KMS-11 (cell line): ENCODE data around the gene LARGE1.

Experiments
- H2AFZ ChIP-seq: fragments of 200-600 bp; sonication (generic); 2 replicates; pipeline ENCODE4 v1.6.1; 2016; ENCODE audit warnings: antibody characterized with exemption, mixed run types, low read depth
- H3K27ac ChIP-seq: fragments of 200-600 bp; sonication (generic); 2 replicates; pipeline ENCODE4 v1.6.1; 2016; ENCODE audit warnings: mild to moderate bottlenecking, mixed run types
- H3K27me3 ChIP-seq: fragments of 200-600 bp; sonication (generic); 2 replicates; pipeline ENCODE4 v1.6.1; 2017; ENCODE audit warnings: mild to moderate bottlenecking, low read depth, mixed run types, moderate library complexity; ENCODE audit not compliant: insufficient read depth
- H3K36me3 ChIP-seq: fragments of 200-600 bp; sonication (generic); 2 replicates; pipeline ENCODE4 v1.6.1; 2017; ENCODE audit warnings: mild to moderate bottlenecking, mixed run types; ENCODE audit not compliant: insufficient read depth
- H3K4me1 ChIP-seq: fragments of 200-600 bp; sonication (generic); 2 replicates; pipeline ENCODE4 v1.6.1; 2016; ENCODE audit warnings: mild to moderate bottlenecking, low read depth, mixed run types; ENCODE audit not compliant: poor library complexity, severe bottlenecking
- H3K4me2 ChIP-seq: fragments of 200-600 bp; sonication (generic); 2 replicates; pipeline ENCODE4 v1.7.0; 2016; ENCODE audit warnings: mild to moderate bottlenecking, mixed run types
- H3K4me3 ChIP-seq: fragments of 200-600 bp; sonication (generic); IDR thresholded peaks from 2 replicates; pipeline ENCODE4 v1.6.1; 2017; ENCODE audit warnings: low read depth, low read length, mixed read lengths; ENCODE audit not compliant: insufficient read depth
- H3K79me2 ChIP-seq: fragments of 200-600 bp; sonication (generic); 2 replicates; pipeline ENCODE4 v1.6.1; 2016; ENCODE audit warnings: low read depth, mixed run types; ENCODE audit not compliant: insufficient read depth
- H3K9ac ChIP-seq: fragments of 200-600 bp; sonication (generic); 2 replicates; pipeline ENCODE4 v1.6.1; 2016; ENCODE audit warnings: mild to moderate bottlenecking, mixed run types
- H4K20me1 ChIP-seq: fragments of 200-600 bp; sonication (generic); 2 replicates; pipeline ENCODE4 v1.6.1; 2016; ENCODE audit warnings: mild to moderate bottlenecking, mixed run types; ENCODE audit not compliant: insufficient read depth
- CTCF ChIP-seq: fragments of 200-600 bp; sonication (generic); conservative IDR thresholded peaks from 2 replicates; pipeline ENCODE4 v1.6.1; 2017; ENCODE audit warnings: low read depth, mild to moderate bottlenecking, antibody characterized with exemption, low read length, moderate library complexity, mixed read lengths

The LARGE1 gene

GRCh38 chr22:33504941-33505625 is 415.2 kb downstream of the LARGE1 start:
- no peak for TF ChIP-seq CTCF

GRCh38 chr22:33496112-33496511 is 424.2 kb downstream of the LARGE1 start:
- H4K20me1 ChIP-seq = no peaks in the 10 kb centered on the region
- no peak for TF ChIP-seq CTCF
- H3K27ac ChIP-seq = no peak overlapping the region
- H3K36me3 ChIP-seq = no peaks in the 10 kb centered on the region
- no peaks in the 10 kb centered on the region for H3K79me2 ChIP-seq
- no peak overlapping the region for H3K4me2 ChIP-seq
- H3K4me3 ChIP-seq = no peak overlapping the region
- H3K9ac ChIP-seq = no peak overlapping the region
- no peaks in the 10 kb centered on the region for H3K27me3 ChIP-seq
- H3K4me1 ChIP-seq = no peaks in the 10 kb centered on the region
- no peak overlapping the region for H2AFZ ChIP-seq

More at GRCh38 chr22:33504941-33505625, 415.2 kb downstream of the LARGE1 start:
- H2AFZ ChIP-seq = no peak overlapping the region
- H3K27me3 ChIP-seq = no peaks in the 10 kb centered on the region
- no peak overlapping the region for H3K27ac ChIP-seq
- no peak overlapping the region for H3K4me2 ChIP-seq
- H3K4me1 ChIP-seq = no peaks in the 10 kb centered on the region
- H3K4me3 ChIP-seq = no peak overlapping the region
- no peaks in the 10 kb centered on the region for H3K79me2 ChIP-seq
- no peaks in the 10 kb centered on the region for H4K20me1 ChIP-seq
- H3K9ac ChIP-seq = no peak overlapping the region
- no peaks in the 10 kb centered on the region for H3K36me3 ChIP-seq

DNA sequence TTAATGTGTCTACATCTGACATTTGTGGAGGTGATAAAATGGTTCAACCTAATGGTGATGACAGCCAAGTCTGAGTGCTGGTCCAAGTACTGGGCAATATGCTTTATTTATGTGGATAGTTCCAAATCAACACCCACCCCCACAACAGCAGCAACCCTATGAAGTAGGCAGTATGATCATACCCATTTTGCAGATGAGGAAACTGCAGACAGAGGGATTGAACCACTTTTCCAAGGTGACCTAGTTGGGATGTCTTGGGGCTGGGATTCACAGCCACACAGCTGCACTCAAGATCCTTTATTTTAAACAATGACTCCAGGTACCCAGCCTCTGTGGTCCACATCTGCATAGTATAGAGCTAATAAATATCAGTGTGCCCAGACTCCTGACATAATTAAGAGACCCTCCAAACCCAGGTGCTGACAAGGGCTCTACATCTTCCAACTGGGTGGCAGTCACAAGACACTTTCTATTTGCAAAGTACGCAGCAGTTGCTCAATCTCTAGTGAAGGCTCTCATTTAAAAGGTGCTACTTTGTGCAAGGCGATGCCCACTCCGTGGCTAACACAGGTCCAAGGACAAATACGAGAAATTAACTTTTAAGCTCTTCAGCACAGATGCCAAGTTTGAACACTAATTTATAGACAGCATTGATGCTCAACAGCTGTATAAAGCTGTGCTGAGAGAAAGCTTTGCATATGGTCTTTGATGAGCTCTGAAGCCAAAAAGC is 426.6 kb downstream of the LARGE1 start:
- H4K20me1 ChIP-seq = no peaks in the 10 kb centered on the region
- no peaks in the 10 kb centered on the region for H3K36me3 ChIP-seq
- H3K4me1 ChIP-seq = no peaks in the 10 kb centered on the region
- no peak overlapping the region for H3K4me3 ChIP-seq
- no peaks in the 10 kb centered on the region for H3K27me3 ChIP-seq
- no peak overlapping the region for H3K9ac ChIP-seq
- no peaks in the 10 kb centered on the region for H3K79me2 ChIP-seq
- no peak for TF ChIP-seq CTCF
- no peak overlapping the region for H3K4me2 ChIP-seq
- H3K27ac ChIP-seq = no peak overlapping the region
- H2AFZ ChIP-seq = no peak overlapping the region

- H3K4me2 ChIP-seq = no peak overlapping the region
- TF ChIP-seq CTCF = no peak
- H3K9ac ChIP-seq = no peak overlapping the region
These were observed 428.0 kb downstream of the LARGE1 start for GRCh38 chr22:33492210-33492651.

More at GRCh38 chr22:33492210-33492651, 428.0 kb downstream of the LARGE1 start:
- Histone ChIP-seq H3K27me3 (no peaks in the 10 kb centered on the region), H3K36me3 (no peaks in the 10 kb centered on the region), H3K79me2 (no peaks in the 10 kb centered on the region), H3K4me1 (no peaks in the 10 kb centered on the region), H4K20me1 (no peaks in the 10 kb centered on the region), H3K4me3 (no peak overlapping the region), H2AFZ (no peak overlapping the region), H3K27ac (no peak overlapping the region)
